Karpas-422 (cell line): ENCODE data around the gene PDAP1. TPM values are rescaled to one million over a fixed set of nuclear protein-coding genes. Genes with fewer than 3 reads are reported as not detected.
A peak's percentile ranks its signal among the peaks of the same experiment; 100 is the strongest.

Experiments used
- DNase-seq: peaks from one replicate; pipeline ENCODE4 v3.0.0-alpha.2; 2015
- H2AFZ ChIP-seq: fragments of 200-600 bp; sonication (generic); 2 replicates; pipeline ENCODE4 v1.6.1; 2014; ENCODE audit warnings: antibody characterized with exemption, low read length, mixed read lengths
- H3K27ac ChIP-seq: fragments of 200-600 bp; sonication (generic); 2 replicates; pipeline ENCODE4 v1.5.1; 2014; ENCODE audit warnings: mild to moderate bottlenecking, low read length, moderate library complexity
- H3K27me3 ChIP-seq: fragments of 200-600 bp; sonication (generic); 2 replicates; pipeline ENCODE4 v1.6.1; 2014; ENCODE audit warnings: low read length, mixed read lengths
- H3K36me3 ChIP-seq: fragments of 200-600 bp; sonication (generic); 2 replicates; pipeline ENCODE4 v1.6.1; 2014; ENCODE audit warnings: low read length, mixed read lengths; ENCODE audit not compliant: insufficient read depth
- H3K4me1 ChIP-seq: fragments of 200-600 bp; sonication (generic); 2 replicates; pipeline ENCODE4 v1.6.1; 2014; ENCODE audit warnings: mild to moderate bottlenecking, low read length, mixed read lengths
- H3K4me2 ChIP-seq: fragments of 200-600 bp; sonication (generic); 2 replicates; pipeline ENCODE4 v1.6.1; 2014; ENCODE audit warnings: low read length, low read depth, mild to moderate bottlenecking; ENCODE audit not compliant: poor library complexity, severe bottlenecking
- H3K4me3 ChIP-seq: fragments of 200-600 bp; sonication (generic); 2 replicates; pipeline ENCODE4 v1.5.1; 2014; ENCODE audit warnings: mild to moderate bottlenecking, antibody characterized with exemption, low read length, mixed read lengths
- H3K79me2 ChIP-seq: fragments of 200-600 bp; sonication (generic); 2 replicates; pipeline ENCODE4 v1.6.1; 2014; ENCODE audit warnings: mild to moderate bottlenecking, low read length, mixed read lengths
- H3K9ac ChIP-seq: fragments of 200-600 bp; sonication (generic); 2 replicates; pipeline ENCODE4 v1.6.0; 2014; ENCODE audit warnings: low read length
- H3K9me2 ChIP-seq: fragments of 200-600 bp; sonication (generic), shearing (Covaris generic); replicated peaks from 2 replicates; pipeline ENCODE4 v1.6.0; 2014; ENCODE audit warnings: mild to moderate bottlenecking, low read length, moderate library complexity; ENCODE audit not compliant: insufficient read depth
- H3K9me3 ChIP-seq: fragments of 300-700, 200-600 bp; sonication (generic); 2 replicates; pipeline ENCODE4 v1.6.1; 2014; ENCODE audit warnings: low read length, mixed read lengths
- H4K20me1 ChIP-seq: fragments of 200-600 bp; sonication (generic); 2 replicates; pipeline ENCODE4 v1.6.1; 2014; ENCODE audit warnings: mild to moderate bottlenecking, antibody characterized with exemption, low read length, low read depth; ENCODE audit not compliant: insufficient read depth
- total RNA-seq: library from RNA; depleted of rRNA; stranded (reverse); fragments of >200 nt; shearing (Covaris generic); gene quantifications from 2 replicates; pipeline ENCODE4 v1.2.3, GENCODE V29; 2014; ENCODE audit warnings: low replicate concordance; rRNA removed

Gene PDAP1
- 14.2 and 43.0 TPM in 2 replicates for total RNA-seq

GRCh38 chr7:99408379-99409191 lies at the start of gene PDAP1, which contains the start of gene BUD31:
Gene PDAP1, minus strand, starts transcription at chr7:99408597. Its CDS starts 49 bp downstream, at chr7:99408548.
Gene BUD31, plus strand, starts transcription at chr7:99408969. Its CDS starts 2,124 bp downstream, at chr7:99411093.
- H3K4me1 ChIP-seq, result peaks cover 30% of the 10 kb centered on the region
- peaks cover 30% of the 10 kb centered on the region for H4K20me1 ChIP-seq
- DNase-seq, result peak; percentile 97

GRCh38 chr7:99457650-99458493 lies 49.5 kb upstream of the PDAP1 start:
- H3K4me1 ChIP-seq, result no peaks in the 10 kb centered on the region
- H3K36me3 ChIP-seq, result peaks cover 37% of the 10 kb centered on the region
- no peak overlapping the region for H3K9ac ChIP-seq
- H3K27me3 ChIP-seq, result no peaks in the 10 kb centered on the region
- peaks cover 45% of the 10 kb centered on the region for H3K79me2 ChIP-seq
- no peak overlapping the region for H3K4me2 ChIP-seq
- H3K4me3 ChIP-seq, result no peak overlapping the region
- peaks cover 32% of the 10 kb centered on the region; the same call in 1 of the 2 replicates for H4K20me1 ChIP-seq
- no peak overlapping the region for H2AFZ ChIP-seq
- DNase-seq, result no peak
- no peaks in the 10 kb centered on the region for H3K9me3 ChIP-seq
- no peaks in the 10 kb centered on the region for H3K9me2 ChIP-seq
- no peak overlapping the region for H3K27ac ChIP-seq

More at GRCh38 chr7:99408379-99409191, at the start of gene PDAP1, which contains the start of gene BUD31:
- Histone ChIP-seq H3K27me3 (no peaks in the 10 kb centered on the region), H3K36me3 (peaks cover 17% of the 10 kb centered on the region), H3K79me2 (peaks cover 73% of the 10 kb centered on the region), H3K9me3 (no peaks in the 10 kb centered on the region), H3K9ac (peak within 1 kb of the TSS; percentile 99), H2AFZ (peak within 1 kb of the TSS; percentile 96), H3K27ac (peak within 1 kb of the TSS; percentile 86), H3K9me2 (no peaks in the 10 kb centered on the region), H3K4me3 (peak within 1 kb of the TSS; percentile 97), H3K4me2 (peak within 1 kb of the TSS; percentile 98)

- H3K9me3 ChIP-seq, result no peaks in the 10 kb centered on the region
- no peaks in the 10 kb centered on the region for H3K9me2 ChIP-seq
- no peak for DNase-seq
- no peak overlapping the region for H3K4me3 ChIP-seq
- no peaks in the 10 kb centered on the region for H3K27me3 ChIP-seq
- no peak overlapping the region for H3K4me2 ChIP-seq
- H3K4me1 ChIP-seq, result no peaks in the 10 kb centered on the region
- peaks cover 32% of the 10 kb centered on the region; the same call in 1 of the 2 replicates for H4K20me1 ChIP-seq
- H3K79me2 ChIP-seq, result peaks cover 40% of the 10 kb centered on the region
- peaks cover 33% of the 10 kb centered on the region for H3K36me3 ChIP-seq
- no peak overlapping the region for H3K27ac ChIP-seq
- no peak overlapping the region for H3K9ac ChIP-seq
- no peak overlapping the region for H2AFZ ChIP-seq
Observed at GRCh38 chr7:99457050-99457649, 48.8 kb upstream of the PDAP1 start.

GRCh38 chr7:99456288-99456687 lies 47.9 kb upstream of the PDAP1 start:
- peaks cover 29% of the 10 kb centered on the region; the same call in 1 of the 2 replicates for H4K20me1 ChIP-seq
- peaks cover 32% of the 10 kb centered on the region for H3K79me2 ChIP-seq
- no peak for DNase-seq

GRCh38 chr7:99455874-99456273 lies 47.5 kb upstream of the PDAP1 start:
- H4K20me1 ChIP-seq, result peaks cover 26% of the 10 kb centered on the region; the same call in 1 of the 2 replicates

More at GRCh38 chr7:99456288-99456687, 47.9 kb upstream of the PDAP1 start:
- Histone ChIP-seq H3K9ac (no peak overlapping the region), H3K27ac (no peak overlapping the region), H3K36me3 (peaks cover 33% of the 10 kb centered on the region), H3K4me3 (no peak overlapping the region), H3K9me3 (no peaks in the 10 kb centered on the region), H3K9me2 (no peaks in the 10 kb centered on the region), H3K4me1 (no peaks in the 10 kb centered on the region), H3K27me3 (no peaks in the 10 kb centered on the region), H3K4me2 (no peak overlapping the region), H2AFZ (no peak overlapping the region)

GRCh38 chr7:99453105-99453504 lies 44.7 kb upstream of the PDAP1 start:
- Histone ChIP-seq H3K9me2 (no peaks in the 10 kb centered on the region), H4K20me1 (peaks cover 10% of the 10 kb centered on the region; the same call in 1 of the 2 replicates), H3K36me3 (peaks cover 11% of the 10 kb centered on the region)

More at GRCh38 chr7:99455874-99456273, 47.5 kb upstream of the PDAP1 start:
- peaks cover 33% of the 10 kb centered on the region for H3K36me3 ChIP-seq
- H3K4me3 ChIP-seq, result no peak overlapping the region
- no peak overlapping the region for H2AFZ ChIP-seq
- no peak overlapping the region for H3K9ac ChIP-seq
- H3K4me2 ChIP-seq, result no peak overlapping the region
- peaks cover 28% of the 10 kb centered on the region for H3K79me2 ChIP-seq
- H3K9me3 ChIP-seq, result no peaks in the 10 kb centered on the region
- no peaks in the 10 kb centered on the region for H3K9me2 ChIP-seq
- H3K27me3 ChIP-seq, result no peaks in the 10 kb centered on the region
- no peak for DNase-seq
- H3K4me1 ChIP-seq, result no peaks in the 10 kb centered on the region
- no peak overlapping the region for H3K27ac ChIP-seq

GRCh38 chr7:99452541-99452940 lies 44.1 kb upstream of the PDAP1 start:
- Histone ChIP-seq H4K20me1 (peaks cover 7% of the 10 kb centered on the region; the same call in 1 of the 2 replicates), H3K27me3 (no peaks in the 10 kb centered on the region), H3K4me2 (no peak overlapping the region), H3K36me3 (peaks cover 7% of the 10 kb centered on the region), H3K9me3 (no peaks in the 10 kb centered on the region), H3K9ac (no peak overlapping the region), H3K27ac (no peak overlapping the region), H3K79me2 (no peaks in the 10 kb centered on the region), H2AFZ (no peak overlapping the region), H3K4me3 (no peak overlapping the region), H3K4me1 (no peaks in the 10 kb centered on the region), H3K9me2 (no peaks in the 10 kb centered on the region)
- DNase-seq, result no peak

More at GRCh38 chr7:99453105-99453504, 44.7 kb upstream of the PDAP1 start:
- H3K9ac ChIP-seq, result no peak overlapping the region
- peaks cover under 1% of the 10 kb centered on the region; the same call in 1 of the 2 replicates for H3K79me2 ChIP-seq
- H3K4me2 ChIP-seq, result no peak overlapping the region
- no peak overlapping the region for H2AFZ ChIP-seq
- H3K27ac ChIP-seq, result no peak overlapping the region
- H3K27me3 ChIP-seq, result no peaks in the 10 kb centered on the region
- H3K9me3 ChIP-seq, result no peaks in the 10 kb centered on the region
- DNase-seq, result no peak
- no peaks in the 10 kb centered on the region for H3K4me1 ChIP-seq
- H3K4me3 ChIP-seq, result no peak overlapping the region
